OCI-LY7 (cell line): ENCODE data around the gene SPANXN2. TPM values are rescaled to one million over a fixed set of nuclear protein-coding genes. Genes with fewer than 3 reads are reported as not detected.

Experiments used
- BruUV-seq: library from RNA; stranded (reverse); fragments of 400-500 nt; replicated peaks from 2 replicates; lab custom pipeline; 2021; lab: Mats Ljungman, UMichigan
- CTCF ChIA-PET: fragments of 300-600 bp; sonication (Branson Sonifier 250); formaldehyde crosslinking; loops from one replicate; lab custom pipeline; 2022; ENCODE audit warnings: antibody characterized with exemption; ENCODE audit not compliant: unreplicated experiment; lab: Charles Lee
- POLR2A ChIA-PET: fragments of 300-600 bp; sonication (Branson Sonifier 250); formaldehyde crosslinking; loops from one replicate; lab custom pipeline; 2022; ENCODE audit warnings: antibody characterized with exemption; lab: Charles Lee
- DNase-seq: peaks from one replicate; pipeline ENCODE4 v3.0.0-alpha.2; 2015; ENCODE audit warnings: low spot score
- H2AFZ ChIP-seq: fragments of 200-600 bp; sonication (generic), shearing (Covaris generic); 2 replicates; pipeline ENCODE4 v1.6.1; 2014; ENCODE audit warnings: mild to moderate bottlenecking, antibody characterized with exemption, low read length, moderate library complexity
- H3K27ac ChIP-seq: fragments of 200-600 bp; sonication (generic); 2 replicates; pipeline ENCODE4 v1.5.1; 2014; ENCODE audit warnings: mixed run types, low read depth, mild to moderate bottlenecking, moderate library complexity, low read length, inconsistent platforms; ENCODE audit not compliant: poor library complexity, severe bottlenecking
- H3K36me3 ChIP-seq: fragments of 200-600 bp; sonication (generic); 2 replicates; pipeline ENCODE4 v1.6.1; 2014; ENCODE audit warnings: mild to moderate bottlenecking, antibody characterized with exemption, low read length, moderate library complexity, mixed read lengths; ENCODE audit not compliant: insufficient read depth
- H3K4me1 ChIP-seq: fragments of 200-600 bp; sonication (generic); 2 replicates; pipeline ENCODE4 v1.5.1; 2014; ENCODE audit warnings: mild to moderate bottlenecking, low read length; ENCODE audit not compliant: insufficient read depth, poor library complexity, severe bottlenecking
- H3K4me2 ChIP-seq: fragments of 200-600 bp; sonication (generic); 2 replicates; pipeline ENCODE4 v1.6.1; 2014; ENCODE audit warnings: mild to moderate bottlenecking, low read length
- H3K4me3 ChIP-seq: fragments of 200-600 bp; sonication (generic); 2 replicates; pipeline ENCODE4 v1.5.1; 2014; ENCODE audit warnings: mild to moderate bottlenecking, low read depth, low read length; ENCODE audit not compliant: poor library complexity, severe bottlenecking
- H3K79me2 ChIP-seq: fragments of 200-600 bp; sonication (generic); 2 replicates; pipeline ENCODE4 v1.6.1; 2016; ENCODE audit warnings: low read depth, mild to moderate bottlenecking, low read length, moderate library complexity, mixed read lengths; ENCODE audit not compliant: insufficient read depth
- H3K9me2 ChIP-seq: fragments of 200-600 bp; sonication (generic); 2 replicates; pipeline ENCODE4 v1.6.1; 2016; ENCODE audit warnings: mild to moderate bottlenecking, low read length, mixed read lengths; ENCODE audit not compliant: insufficient read depth
- H3K9me3 ChIP-seq: fragments of 200-600 bp; sonication (generic); 2 replicates; pipeline ENCODE4 v1.6.1; 2014; ENCODE audit warnings: mild to moderate bottlenecking, mixed run types, low read length, mixed read lengths
- H4K20me1 ChIP-seq: fragments of 200-600 bp; sonication (generic); 2 replicates; pipeline ENCODE4 v1.6.1; 2014; ENCODE audit warnings: mild to moderate bottlenecking, antibody characterized with exemption, low read length, moderate library complexity, mixed read lengths; ENCODE audit not compliant: insufficient read depth
- EZH2phosphoT487 ChIP-seq: fragments of 200-600 bp; sonication (generic); IDR thresholded peaks from 2 replicates; pipeline ENCODE4 v1.6.1; 2018; ENCODE audit warnings: low read depth, borderline replicate concordance, mild to moderate bottlenecking, mixed run types, antibody characterized with exemption, low read length, moderate library complexity, mixed read lengths
- intact Hi-C: fragments of 100-400 bp; cut with micrococcal nuclease; formaldehyde crosslinking; loops from one replicate; pipeline ENCODE4 v1.10.0; 2022; ENCODE audit not compliant: unreplicated experiment
- total RNA-seq, 2 experiments: library from RNA; depleted of rRNA in 1 of 2; stranded (reverse); fragments of >200 nt in 1 of 2; shearing (Covaris generic) in 1 of 2; gene quantifications; 2 replicates each; pipeline ENCODE4 v1.2.3, GENCODE V29; 2014 to 2022
- TF ChIP-seq, protein P1 (sequence below): fragments of 200-600 bp; sonication (generic); conservative IDR thresholded peaks from 2 replicates; pipeline ENCODE4 v1.5.1; 2014; ENCODE audit warnings: mild to moderate bottlenecking, antibody characterized with exemption, low read length, moderate library complexity, mixed read lengths

Gene SPANXN2
- total RNA-seq, 2 experiments from 2014 or later = not detected

DNA sequence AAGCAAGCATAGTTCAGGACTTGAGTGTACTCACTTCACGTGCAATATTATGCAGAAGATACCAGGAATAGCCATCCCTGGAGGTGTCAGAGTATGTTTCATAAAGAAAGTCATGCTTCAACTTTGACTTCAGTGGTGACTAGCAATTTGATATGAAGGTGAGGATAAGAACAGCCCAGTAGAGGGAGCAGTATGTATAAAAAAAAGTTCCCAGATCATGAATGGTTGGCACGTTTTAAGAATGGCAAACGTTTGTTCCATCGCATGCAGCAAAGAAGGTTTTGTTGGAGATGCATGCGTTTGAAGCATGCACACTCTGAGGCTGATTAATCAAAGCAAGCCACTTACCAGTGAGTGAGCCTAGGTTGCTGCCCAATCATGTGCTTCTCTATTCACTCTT, 51.2 kb downstream of the SPANXN2 start:
- H3K27ac ChIP-seq = no peak overlapping the region
- no peak for DNase-seq
- no peaks in the 10 kb centered on the region for H3K36me3 ChIP-seq
- no peak overlapping the region for H3K4me2 ChIP-seq
- H4K20me1 ChIP-seq = no peaks in the 10 kb centered on the region
- BruUV-seq = no TSS peak
- no peaks in the 10 kb centered on the region for H3K79me2 ChIP-seq
- intact Hi-C loops = no loop called here
- H3K4me1 ChIP-seq = no peaks in the 10 kb centered on the region
- no peaks in the 10 kb centered on the region for H3K9me2 ChIP-seq
- TF ChIP-seq EZH2phosphoT487 = no peak
- TF ChIP-seq, protein P1, sequence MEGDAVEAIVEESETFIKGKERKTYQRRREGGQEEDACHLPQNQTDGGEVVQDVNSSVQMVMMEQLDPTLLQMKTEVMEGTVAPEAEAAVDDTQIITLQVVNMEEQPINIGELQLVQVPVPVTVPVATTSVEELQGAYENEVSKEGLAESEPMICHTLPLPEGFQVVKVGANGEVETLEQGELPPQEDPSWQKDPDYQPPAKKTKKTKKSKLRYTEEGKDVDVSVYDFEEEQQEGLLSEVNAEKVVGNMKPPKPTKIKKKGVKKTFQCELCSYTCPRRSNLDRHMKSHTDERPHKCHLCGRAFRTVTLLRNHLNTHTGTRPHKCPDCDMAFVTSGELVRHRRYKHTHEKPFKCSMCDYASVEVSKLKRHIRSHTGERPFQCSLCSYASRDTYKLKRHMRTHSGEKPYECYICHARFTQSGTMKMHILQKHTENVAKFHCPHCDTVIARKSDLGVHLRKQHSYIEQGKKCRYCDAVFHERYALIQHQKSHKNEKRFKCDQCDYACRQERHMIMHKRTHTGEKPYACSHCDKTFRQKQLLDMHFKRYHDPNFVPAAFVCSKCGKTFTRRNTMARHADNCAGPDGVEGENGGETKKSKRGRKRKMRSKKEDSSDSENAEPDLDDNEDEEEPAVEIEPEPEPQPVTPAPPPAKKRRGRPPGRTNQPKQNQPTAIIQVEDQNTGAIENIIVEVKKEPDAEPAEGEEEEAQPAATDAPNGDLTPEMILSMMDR = peak; percentile 40
- ChIA-PET POLR2A (interaction anchor here (0.5 kb wide), 1 partner anchor 659 kb away, joined by 3 read pairs; no protein-coding TSS in a partner anchor), CTCF (no interaction called here)
- H3K9me3 ChIP-seq = no peaks in the 10 kb centered on the region
- no peak overlapping the region for H2AFZ ChIP-seq
- no peak overlapping the region for H3K4me3 ChIP-seq

DNA sequence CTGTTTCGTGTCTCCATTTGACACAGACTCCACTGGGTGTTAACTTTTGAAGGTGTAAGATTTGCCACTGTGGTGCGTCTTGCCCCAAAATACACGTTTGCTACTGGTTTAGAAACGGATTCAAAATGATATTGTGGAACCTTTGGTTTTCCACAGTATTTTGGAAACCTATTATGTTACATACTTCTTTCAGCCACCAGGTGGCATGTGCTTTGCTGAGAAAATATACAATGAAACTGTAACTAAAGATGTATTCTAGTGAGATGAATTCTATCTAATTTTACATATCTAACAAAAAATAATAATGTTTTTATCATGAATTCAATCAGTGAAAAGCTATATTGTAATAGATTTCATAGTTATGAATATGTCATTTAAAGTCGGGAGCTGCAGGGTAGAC, 56.2 kb downstream of the SPANXN2 start:
- CTCF ChIA-PET = no interaction called here
- Histone ChIP-seq H3K4me3 (no peak overlapping the region), H3K9me3 (no peaks in the 10 kb centered on the region), H3K79me2 (no peaks in the 10 kb centered on the region), H3K27ac (no peak overlapping the region), H3K4me2 (no peak overlapping the region), H4K20me1 (no peaks in the 10 kb centered on the region), H3K9me2 (no peaks in the 10 kb centered on the region), H3K36me3 (no peaks in the 10 kb centered on the region), H2AFZ (no peak overlapping the region), H3K4me1 (no peaks in the 10 kb centered on the region)
- DNase-seq = peak; percentile 13
- POLR2A ChIA-PET = no interaction called here
- intact Hi-C loops = no loop called here
- no TSS peak for BruUV-seq
- TF ChIP-seq, protein P1 = peak; percentile 73
- TF ChIP-seq EZH2phosphoT487 = no peak

DNA sequence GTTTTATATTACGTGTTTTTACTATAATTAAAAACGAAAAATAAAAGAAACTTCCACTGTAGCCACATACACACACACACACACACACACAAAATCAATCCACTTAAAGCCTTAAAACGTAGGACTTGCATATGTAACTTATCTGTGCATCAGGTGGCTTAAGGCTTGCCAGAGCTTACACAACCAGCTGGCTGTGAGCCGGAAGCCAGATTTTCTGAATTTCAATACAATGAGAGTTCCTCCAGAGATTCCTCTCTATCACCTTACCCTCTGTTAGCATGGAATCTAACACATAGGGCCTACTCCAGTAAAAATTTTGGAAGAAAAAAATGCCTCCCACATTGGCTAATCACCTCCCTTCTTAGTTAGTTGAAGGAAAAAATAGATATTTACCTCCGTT, 56.8 kb downstream of the SPANXN2 start:
- DNase-seq = no peak
- Histone ChIP-seq H3K36me3 (no peaks in the 10 kb centered on the region), H3K4me2 (no peak overlapping the region), H3K9me3 (no peaks in the 10 kb centered on the region), H2AFZ (no peak overlapping the region), H3K27ac (no peak overlapping the region), H3K4me1 (no peaks in the 10 kb centered on the region), H3K9me2 (no peaks in the 10 kb centered on the region), H3K79me2 (no peaks in the 10 kb centered on the region), H4K20me1 (no peaks in the 10 kb centered on the region), H3K4me3 (no peak overlapping the region)
- ChIA-PET POLR2A (no interaction called here), CTCF (no interaction called here)
- TF ChIP-seq EZH2phosphoT487 = no peak
- TF ChIP-seq, protein P1 = no peak
- intact Hi-C loops = no loop called here
- no TSS peak for BruUV-seq

Other genes starting within 250 kb of the SPANXN2 start
- gene SPANXN3, start 203.3 kb downstream of the SPANXN2 start, total RNA-seq (2014; rRNA removed; shearing (Covaris generic)) = not detected in 2 replicates
- not detected in 2 replicates for gene SPANXN3, start 203.3 kb downstream of the SPANXN2 start, total RNA-seq (2022)
- not detected in 2 replicates for gene SLITRK4, start 84.7 kb downstream of the SPANXN2 start, total RNA-seq (2014; rRNA removed; shearing (Covaris generic))
- gene SLITRK4, start 84.7 kb downstream of the SPANXN2 start, total RNA-seq (2022) = not detected in 2 replicates
- not detected in 2 replicates for gene UBE2NL, start 163.3 kb upstream of the SPANXN2 start, total RNA-seq (2014; rRNA removed; shearing (Covaris generic))
- gene UBE2NL, start 163.3 kb upstream of the SPANXN2 start, total RNA-seq (2022) = not detected in 2 replicates